ENCODE results near the gene RGR.

The RGR gene

GRCh38 chr10:84244651-84245270, at the start of gene RGR:
Gene RGR (plus strand): TSS chr10:84245053. CDS start chr10:84245091, 38 bp downstream.
- DNase-seq (ENCODE audit: low read depth): no peak

- no peak for DNase-seq (ENCODE audit: low read depth)
Observed at GRCh38 chr10:84196083-84196482, 48.8 kb upstream of the RGR start.

- DNase-seq (ENCODE audit: low read depth): no peak
Observed at GRCh38 chr10:84196941-84197340, 47.9 kb upstream of the RGR start.

- no peak for DNase-seq (ENCODE audit: low read depth)
Observed at GRCh38 chr10:84197643-84198042, 47.2 kb upstream of the RGR start.

GRCh38 chr10:84198206-84198915, 46.5 kb upstream of the RGR start:
- no peak for DNase-seq (ENCODE audit: low read depth)

- no peak for DNase-seq (ENCODE audit: low read depth)
Observed at GRCh38 chr10:84200537-84201243, 44.2 kb upstream of the RGR start.

GRCh38 chr10:84201244-84201606, 43.6 kb upstream of the RGR start:
- no peak for DNase-seq (ENCODE audit: low read depth)

GRCh38 chr10:84201682-84202081, 43.2 kb upstream of the RGR start:
- DNase-seq (ENCODE audit: low read depth): no peak

GRCh38 chr10:84202349-84202748, 42.5 kb upstream of the RGR start:
- no peak for DNase-seq (ENCODE audit: low read depth)

- DNase-seq (ENCODE audit: low read depth): no peak
Observed at GRCh38 chr10:84204122-84204521, 40.7 kb upstream of the RGR start.

- DNase-seq (ENCODE audit: low read depth): no peak
Observed at GRCh38 chr10:84204610-84205009, 40.2 kb upstream of the RGR start.

- DNase-seq (ENCODE audit: low read depth): peak; percentile 57
Observed at GRCh38 chr10:84205049-84205852, 39.6 kb upstream of the RGR start.

- DNase-seq (ENCODE audit: low read depth): no peak
Observed at GRCh38 chr10:84205853-84206525, 38.9 kb upstream of the RGR start.

- no peak for DNase-seq (ENCODE audit: low read depth)
Observed at GRCh38 chr10:84208023-84208422, 36.8 kb upstream of the RGR start.

- DNase-seq (ENCODE audit: low read depth): no peak
Observed at GRCh38 chr10:84211566-84211965, 33.3 kb upstream of the RGR start.

GRCh38 chr10:84212014-84212413, 32.8 kb upstream of the RGR start:
- no peak for DNase-seq (ENCODE audit: low read depth)

GRCh38 chr10:84213076-84213475, 31.8 kb upstream of the RGR start:
- DNase-seq (ENCODE audit: low read depth): no peak

- DNase-seq (ENCODE audit: low read depth): no peak
Observed at GRCh38 chr10:84214046-84214572, 30.7 kb upstream of the RGR start.

GRCh38 chr10:84214612-84215235, 30.1 kb upstream of the RGR start:
- DNase-seq (ENCODE audit: low read depth): no peak

- no peak for DNase-seq (ENCODE audit: low read depth)
Observed at GRCh38 chr10:84216834-84217233, 28.0 kb upstream of the RGR start.

GRCh38 chr10:84217746-84218145, 27.1 kb upstream of the RGR start:
- DNase-seq (ENCODE audit: low read depth): no peak
